Ovary (tissue), 3 donors: ENCODE results near the gene ARHGAP33.

Experiments used
- CTCF ChIP-seq, 3 donors: fragments of 450-650 bp in 2 of 3; fragments of 200-600 bp in 1 of 3; IDR thresholded peaks; one replicate each; pipeline versions ENCODE4 v1.5.1 to v1.8.0; 2016 to 2022; ENCODE audit warnings: antibody characterized with exemption in 3 of 3, mild to moderate bottlenecking in 1 of 3
- EP300 ChIP-seq: sonication (generic); formaldehyde crosslinking; IDR thresholded peaks from one replicate; pipeline ENCODE4 v1.6.1; 2017; ENCODE audit warnings: antibody characterized with exemption
- POLR2A ChIP-seq: fragments of 450-650 bp; IDR thresholded peaks from one replicate; pipeline ENCODE4 v1.6.1; 2017; ENCODE audit warnings: antibody characterized with exemption, mild to moderate bottlenecking, moderate library complexity
- donor health status: DM: no; HTN: no; CAD: no.

- TF ChIP-seq CTCF (IDR thresholded peaks at IDR 0.05) (no peak), POLR2A (no peak), EP300 (no peak)
These were observed 41.5 kb downstream of the ARHGAP33 start for GRCh38 chr19:35816846-35817245.
